ENCODE results near the gene ATP11C. TPM values are rescaled to one million over a fixed set of nuclear protein-coding genes. Genes with fewer than 3 reads are reported as not detected.
A peak's percentile ranks its signal among the peaks of the same experiment; 100 is the strongest.
"Not testable (repeated sequence)": the region's sequence is repeated elsewhere in the genome, so short reads cannot be mapped to it uniquely, and the experiment has no call there.

ATP11C gene
- total RNA-seq, 2 experiments from 2014 or later, result 15.0 to 21.6 TPM

- CTCF ChIA-PET, result no interaction called here
- H3K36me3 Mint-ChIP-seq (ENCODE audit: low read depth), result no peaks in the 10 kb centered on the region
- intact Hi-C loops (cut with DNase I, micrococcal nuclease), result no loop called here
- H3K4me1 Mint-ChIP-seq, result no peaks in the 10 kb centered on the region
- no peaks in the 10 kb centered on the region for H3K9me3 Mint-ChIP-seq (ENCODE audit: low read depth)
- H3K27me3 Mint-ChIP-seq, result no peaks in the 10 kb centered on the region
- no peak for ATAC-seq
- POLR2A ChIA-PET, result no interaction called here
- H3K27ac Mint-ChIP-seq, result no peak overlapping the region
- H3K4me3 Mint-ChIP-seq, result no peak overlapping the region
- DNase-seq, result no peak
Observed at GRCh38 chrX:139850968-139851367, 81.9 kb downstream of the ATP11C start.

- Mint-ChIP-seq H3K4me3 (no peak overlapping the region), H3K4me1 (peaks cover 13% of the 10 kb centered on the region), H3K9me3 (ENCODE audit: low read depth) (peaks cover under 1% of the 10 kb centered on the region), H3K27me3 (no peaks in the 10 kb centered on the region), H3K36me3 (ENCODE audit: low read depth) (peaks cover 5% of the 10 kb centered on the region), H3K27ac (no peak overlapping the region)
- ATAC-seq (no peak), DNase-seq (no peak)
- POLR2A ChIA-PET, result no interaction called here
- CTCF ChIA-PET, result no interaction called here
- intact Hi-C loops (cut with DNase I, micrococcal nuclease), result no loop called here
Observed at GRCh38 chrX:139844884-139845283, 88.0 kb downstream of the ATP11C start.

- no peak overlapping the region for H3K4me3 Mint-ChIP-seq
- no peaks in the 10 kb centered on the region for H3K27me3 Mint-ChIP-seq
- H3K36me3 Mint-ChIP-seq (ENCODE audit: low read depth), result peaks cover 8% of the 10 kb centered on the region
- H3K9me3 Mint-ChIP-seq (ENCODE audit: low read depth), result peaks cover 4% of the 10 kb centered on the region
- peak; percentile 10 for DNase-seq
- ChIA-PET POLR2A (no interaction called here), CTCF (no interaction called here)
- H3K27ac Mint-ChIP-seq, result no peak overlapping the region
- peak; percentile 96 for ATAC-seq
- H3K4me1 Mint-ChIP-seq, result peaks cover 13% of the 10 kb centered on the region
- intact Hi-C loops (cut with DNase I, micrococcal nuclease), result no loop called here
Observed at GRCh38 chrX:139844163-139844562, 88.7 kb downstream of the ATP11C start.

- no peak for ATAC-seq
- H3K36me3 Mint-ChIP-seq (ENCODE audit: low read depth), result peaks cover 10% of the 10 kb centered on the region
- H3K27me3 Mint-ChIP-seq, result no peaks in the 10 kb centered on the region
- DNase-seq, result no peak
- H3K4me1 Mint-ChIP-seq, result peaks cover 13% of the 10 kb centered on the region
- CTCF ChIA-PET, result no interaction called here
- POLR2A ChIA-PET, result no interaction called here
- intact Hi-C loops (cut with DNase I, micrococcal nuclease), result no loop called here
- H3K4me3 Mint-ChIP-seq, result no peak overlapping the region
- peaks cover 7% of the 10 kb centered on the region for H3K9me3 Mint-ChIP-seq (ENCODE audit: low read depth)
- H3K27ac Mint-ChIP-seq, result no peak overlapping the region
Observed at GRCh38 chrX:139842326-139843185, 90.3 kb downstream of the ATP11C start.

GRCh38 chrX:139836335-139836734 lies 96.5 kb downstream of the ATP11C start:
- intact Hi-C loops (cut with DNase I, micrococcal nuclease); ATAC-seq; H3K27ac Mint-ChIP-seq; H3K4me3 Mint-ChIP-seq; H3K9me3 Mint-ChIP-seq (ENCODE audit: low read depth); DNase-seq; H3K27me3 Mint-ChIP-seq; H3K36me3 Mint-ChIP-seq (ENCODE audit: low read depth); POLR2A ChIA-PET; CTCF ChIA-PET: not testable (repeated sequence)
- H3K4me1 Mint-ChIP-seq, result peaks cover 18% of the 10 kb centered on the region

GRCh38 chrX:139834879-139835278 lies 98.0 kb downstream of the ATP11C start:
- no peak for DNase-seq
- H3K4me1 Mint-ChIP-seq, result peaks cover 28% of the 10 kb centered on the region
- no peak overlapping the region for H3K27ac Mint-ChIP-seq
- ATAC-seq, result no peak
- H3K36me3 Mint-ChIP-seq (ENCODE audit: low read depth), result peaks cover 5% of the 10 kb centered on the region
- no peak overlapping the region for H3K4me3 Mint-ChIP-seq
- H3K27me3 Mint-ChIP-seq, result no peaks in the 10 kb centered on the region
- peaks cover 6% of the 10 kb centered on the region for H3K9me3 Mint-ChIP-seq (ENCODE audit: low read depth)
- intact Hi-C loops (cut with DNase I, micrococcal nuclease), result no loop called here
- ChIA-PET CTCF (no interaction called here), POLR2A (no interaction called here)

GRCh38 chrX:139832718-139833309 lies 100.0 kb downstream of the ATP11C start:
- Mint-ChIP-seq H3K27ac (no peak overlapping the region), H3K36me3 (ENCODE audit: low read depth) (no peaks in the 10 kb centered on the region), H3K4me3 (no peak overlapping the region), H3K9me3 (ENCODE audit: low read depth) (no peaks in the 10 kb centered on the region), H3K4me1 (peaks cover 32% of the 10 kb centered on the region), H3K27me3 (no peaks in the 10 kb centered on the region)
- ChIA-PET CTCF (no interaction called here), POLR2A (no interaction called here)
- DNase-seq (no peak), ATAC-seq (no peak)
- intact Hi-C loops (cut with DNase I, micrococcal nuclease), result no loop called here

GRCh38 chrX:139831675-139832456 lies 101.0 kb downstream of the ATP11C start:
- CTCF ChIA-PET, result interaction anchor here (0.6 kb wide), 1 partner anchor 35 kb away, joined by 3 read pairs; no protein-coding TSS in a partner anchor
- H3K4me3 Mint-ChIP-seq, result no peak overlapping the region
- POLR2A ChIA-PET, result no interaction called here
- H3K4me1 Mint-ChIP-seq, result peaks cover 32% of the 10 kb centered on the region
- ATAC-seq, result no peak
- DNase-seq, result no peak
- H3K9me3 Mint-ChIP-seq (ENCODE audit: low read depth), result no peaks in the 10 kb centered on the region
- intact Hi-C loops (cut with DNase I, micrococcal nuclease), result no loop called here
- H3K27ac Mint-ChIP-seq, result no peak overlapping the region
- H3K27me3 Mint-ChIP-seq, result no peaks in the 10 kb centered on the region
- H3K36me3 Mint-ChIP-seq (ENCODE audit: low read depth), result no peaks in the 10 kb centered on the region

- ATAC-seq (no peak), DNase-seq (no peak)
- Mint-ChIP-seq H3K27me3 (no peaks in the 10 kb centered on the region), H3K27ac (no peak overlapping the region), H3K36me3 (ENCODE audit: low read depth) (no peaks in the 10 kb centered on the region), H3K4me3 (no peak overlapping the region), H3K9me3 (ENCODE audit: low read depth) (no peaks in the 10 kb centered on the region), H3K4me1 (peaks cover 32% of the 10 kb centered on the region)
- CTCF ChIA-PET, result interaction anchor here (0.6 kb wide), 2 partner anchors 34 to 71 kb away, joined by 3 read pairs; no protein-coding TSS in a partner anchor
- POLR2A ChIA-PET, result no interaction called here
- intact Hi-C loops (cut with DNase I, micrococcal nuclease), result no loop called here
Observed at GRCh38 chrX:139831017-139831416, 101.8 kb downstream of the ATP11C start.

- Mint-ChIP-seq H3K27ac (no peak overlapping the region), H3K4me3 (no peak overlapping the region), H3K27me3 (no peaks in the 10 kb centered on the region), H3K4me1 (peaks cover 32% of the 10 kb centered on the region), H3K36me3 (ENCODE audit: low read depth) (no peaks in the 10 kb centered on the region), H3K9me3 (ENCODE audit: low read depth) (no peaks in the 10 kb centered on the region)
- ChIA-PET POLR2A (no interaction called here), CTCF (no interaction called here)
- no peak for DNase-seq
- no peak for ATAC-seq
- intact Hi-C loops (cut with DNase I, micrococcal nuclease), result no loop called here
Observed at GRCh38 chrX:139828830-139829229, 104.0 kb downstream of the ATP11C start.

GRCh38 chrX:139828033-139828432 lies 104.8 kb downstream of the ATP11C start:
- H3K9me3 Mint-ChIP-seq (ENCODE audit: low read depth), result no peaks in the 10 kb centered on the region
- intact Hi-C loops (cut with DNase I, micrococcal nuclease), result no loop called here
- peaks cover 2% of the 10 kb centered on the region for H3K36me3 Mint-ChIP-seq (ENCODE audit: low read depth)
- DNase-seq (no peak), ATAC-seq (no peak)
- CTCF ChIA-PET, result no interaction called here
- no peaks in the 10 kb centered on the region for H3K27me3 Mint-ChIP-seq
- no peak overlapping the region for H3K4me3 Mint-ChIP-seq
- peaks cover 31% of the 10 kb centered on the region for H3K4me1 Mint-ChIP-seq
- POLR2A ChIA-PET, result no interaction called here
- H3K27ac Mint-ChIP-seq, result no peak overlapping the region

Measured in activated CD4-positive, alpha-beta T cell treated with anti-CD3 and anti-CD28 coated beads for 36 hours (primary cell).